ENCODE measurements around the gene STMP1. TPM values are rescaled to one million over a fixed set of nuclear protein-coding genes. Genes with fewer than 3 reads are reported as not detected.
A peak's percentile ranks its signal among the peaks of the same experiment; 100 is the strongest.

STMP1 gene
- polyA plus RNA-seq, 12 donors: 41.6 to 192 (median 52.0) TPM

DNA sequence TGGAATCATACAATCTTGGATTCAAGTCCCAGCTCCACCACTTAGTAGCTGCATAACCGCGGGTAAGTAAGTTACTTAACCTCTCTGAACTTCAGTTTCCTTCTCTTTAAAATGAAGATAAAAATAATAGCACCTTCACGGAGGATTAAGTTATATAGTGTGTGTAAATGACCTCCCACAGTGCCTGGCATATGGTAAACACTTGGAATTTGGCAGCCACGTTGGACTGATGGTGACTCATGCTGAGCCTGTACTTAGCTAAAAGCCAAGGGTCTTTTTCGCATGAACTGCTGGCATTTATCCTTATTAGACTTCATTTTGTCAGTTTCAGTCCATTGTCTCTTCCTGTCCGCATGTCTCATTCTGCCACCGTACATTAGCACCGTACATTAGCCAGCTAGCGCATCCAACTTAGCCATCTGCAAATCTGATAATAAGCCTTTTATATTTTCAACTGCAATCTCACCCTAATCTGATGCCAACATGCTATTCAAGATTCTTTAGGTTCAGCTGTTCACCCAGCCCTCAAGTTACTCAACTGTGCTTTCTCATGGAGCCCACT lies 54.4 kb downstream of the STMP1 start:
- peak; percentile 10 for DNase-seq

DNA sequence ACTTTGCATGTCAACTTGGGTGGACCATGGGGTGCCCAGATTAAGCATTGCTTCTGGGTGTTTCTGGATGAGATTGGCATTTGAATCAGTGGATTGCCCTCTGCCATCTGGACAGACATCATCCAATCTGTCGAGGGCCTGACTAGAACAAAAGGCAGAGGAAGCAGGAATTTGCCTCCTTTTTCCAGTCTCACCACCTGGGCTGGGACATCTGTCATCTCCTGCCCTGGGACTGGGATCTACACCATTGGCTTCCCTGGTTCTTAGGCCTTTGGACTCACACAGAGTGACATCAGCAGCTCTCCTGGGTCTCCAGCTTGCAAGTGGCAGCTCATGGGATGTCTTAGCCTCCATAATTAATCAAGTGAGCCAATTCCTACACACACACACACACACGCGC lies 55.4 kb downstream of the STMP1 start:
- no peak for DNase-seq

DNA sequence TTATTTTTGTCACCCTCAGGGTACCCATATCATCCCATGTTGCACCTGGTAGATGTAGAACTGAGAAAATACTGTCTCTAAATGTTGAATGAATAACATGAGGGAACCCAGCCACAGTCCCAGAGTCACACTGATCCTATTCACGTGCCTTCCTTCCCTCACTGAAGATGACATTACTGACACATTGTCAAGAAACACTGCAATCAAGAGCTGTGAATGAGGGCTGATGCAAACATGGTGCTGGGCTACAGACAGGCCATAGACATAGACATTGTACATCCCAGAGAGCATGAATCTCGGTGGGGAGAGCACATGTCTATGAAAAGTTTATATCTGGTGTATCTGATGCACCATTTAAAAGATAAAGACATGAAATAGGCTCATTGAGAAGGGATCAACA lies 55.9 kb downstream of the STMP1 start:
- no peak for DNase-seq

DNA sequence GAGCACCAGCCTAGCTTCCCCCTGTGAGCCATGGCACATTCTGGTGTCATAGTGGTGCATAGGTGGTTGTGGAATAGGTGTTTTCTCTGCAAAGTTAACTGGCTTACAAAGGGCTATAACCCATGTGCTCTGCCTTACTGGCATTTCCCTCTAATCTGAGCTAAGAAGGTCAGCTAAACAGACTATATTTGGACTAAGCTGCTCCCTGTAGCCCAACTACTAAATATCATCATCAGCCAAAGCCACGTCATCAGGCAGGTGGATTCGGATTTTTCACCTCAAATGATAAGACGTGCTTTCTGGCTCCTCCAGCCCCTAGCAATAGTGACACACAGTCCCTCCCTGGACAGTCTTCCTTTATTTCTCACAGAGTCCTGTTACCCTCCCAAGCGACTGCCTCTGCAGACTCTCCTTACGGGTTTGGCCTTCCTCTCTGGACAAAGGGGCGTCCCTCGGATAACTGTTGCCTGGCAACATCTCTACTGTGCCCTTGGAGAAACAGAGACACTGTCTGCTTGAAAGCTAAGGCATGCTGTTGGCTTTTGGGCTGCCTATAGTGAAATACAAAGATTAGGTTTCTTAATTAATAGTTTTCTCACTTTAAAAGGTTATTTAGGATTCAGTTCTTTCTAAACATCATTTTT lies 56.6 kb downstream of the STMP1 start:
- no peak for DNase-seq

DNA sequence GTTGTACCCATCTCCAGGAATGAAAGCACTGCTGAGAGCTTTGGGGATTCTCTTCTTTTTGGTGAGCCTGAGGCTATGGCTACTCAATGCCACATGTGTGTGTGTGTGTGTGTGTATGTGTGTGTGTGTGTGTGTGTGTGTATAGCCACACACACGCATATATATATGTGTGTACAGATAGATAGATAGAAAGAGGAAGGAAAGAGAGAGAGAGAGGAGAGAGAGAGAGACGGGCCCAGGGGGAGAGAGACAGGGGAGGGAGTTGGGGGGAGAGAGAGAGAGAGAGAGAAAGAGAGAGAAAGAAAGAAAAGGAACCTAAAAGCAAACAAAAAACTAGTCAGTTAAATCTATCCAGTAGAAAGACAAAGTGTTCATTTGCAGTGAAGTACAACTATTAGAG lies 57.4 kb downstream of the STMP1 start:
- no peak for DNase-seq

DNA sequence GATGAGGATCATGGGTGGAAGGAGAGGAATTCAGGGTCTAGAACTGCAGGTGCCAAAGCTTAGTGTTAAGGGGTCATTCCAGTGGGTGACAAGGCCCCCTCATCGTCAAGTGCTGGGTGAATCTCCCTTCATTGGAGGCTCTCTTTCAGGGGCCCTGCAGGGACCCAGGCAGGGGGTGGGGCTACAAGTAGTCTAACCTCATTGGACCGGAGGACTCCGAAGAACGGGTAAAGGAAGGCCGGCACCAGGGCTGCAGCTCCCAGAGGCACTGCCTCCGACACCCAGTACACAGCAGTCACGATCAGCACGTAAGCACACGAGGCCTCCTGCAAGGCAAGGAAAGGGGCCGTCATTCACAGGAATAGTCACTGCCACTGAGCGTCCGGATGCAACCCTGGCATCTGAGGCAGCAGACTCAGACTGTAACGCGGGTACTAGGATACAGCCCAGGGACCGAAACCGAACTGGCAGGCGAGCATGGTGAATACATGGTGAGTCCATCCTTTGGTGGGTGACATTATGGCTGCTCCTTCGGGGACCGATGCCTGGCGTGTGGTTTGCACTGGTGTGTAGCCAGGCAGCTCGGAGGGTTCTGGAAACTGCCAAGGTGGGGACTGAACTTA lies 59.0 kb downstream of the STMP1 start:
- no peak for DNase-seq

DNA sequence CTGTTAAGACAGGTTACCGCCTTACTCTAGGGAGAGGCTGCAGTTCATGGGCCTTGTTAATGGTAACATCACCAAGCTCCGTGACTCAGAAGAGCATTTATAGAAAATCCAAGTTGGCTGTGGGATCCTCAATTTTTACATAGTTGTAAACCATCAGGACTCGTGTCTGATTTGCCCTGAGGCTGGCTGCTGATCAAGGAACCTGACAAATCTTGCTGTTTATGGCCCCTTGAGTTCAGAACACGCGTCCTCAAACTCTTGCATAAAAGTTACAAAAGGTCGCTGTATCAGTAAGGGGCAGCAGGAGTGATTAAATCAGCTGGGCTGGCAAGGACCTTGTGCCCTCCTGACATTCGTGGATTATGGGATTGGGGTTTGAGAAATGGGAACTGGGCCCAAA lies 61.1 kb downstream of the STMP1 start:
- DNase-seq: no peak

Other genes starting within 250 kb of the STMP1 start
- gene CNOT4, start 152.4 kb upstream of the STMP1 start, polyA plus RNA-seq (ENCODE audit: insufficient read length in 12 of 12): 10 to 100 TPM in 11 of 12 donors, not detected in 1; 23.5 to 37.7 (median 25.3) TPM
- 10 to 100 TPM in 11 of 12 donors, not detected in 1; 21.9 to 42.9 (median 36.1) TPM for gene NUP205, start 104.6 kb upstream of the STMP1 start, polyA plus RNA-seq (ENCODE audit: insufficient read length in 12 of 12)
- 1 to 10 TPM in 8 of 12 donors, under 1 TPM in 2, not detected in 2; 0.37 to 4.6 (median 2.2) TPM for gene SLC13A4, start 65.7 kb downstream of the STMP1 start, polyA plus RNA-seq (ENCODE audit: insufficient read length in 12 of 12)
- under 1 TPM in 8 of 12 donors, not detected in 4; 0.12 to 0.49 (median 0.31) TPM for gene FAM180A, start 86.3 kb downstream of the STMP1 start, polyA plus RNA-seq (ENCODE audit: insufficient read length in 12 of 12)

Data from muscle of arm (tissue), 12 donors.